Endometrial microvascular endothelial cells (primary cell): ENCODE results near the gene TSPEAR. TPM values are rescaled to one million over a fixed set of nuclear protein-coding genes. Genes with fewer than 3 reads are reported as not detected.
"Not testable (repeated sequence)": the region's sequence is repeated elsewhere in the genome, so short reads cannot be mapped to it uniquely, and the experiment has no call there.

Experiments used
- in situ Hi-C: cut with HindIII; loops from 2 replicates; pipeline ENCODE4 v1.10.0; 2017; ENCODE audit warnings: low sequenced_read_pairs, low pct_unique_long_range_greater_than_20kb; ENCODE audit errors: inconsistent ontology term
- total RNA-seq: library from RNA; depleted of rRNA; stranded (reverse); fragments of >200 nt; gene quantifications from one replicate; pipeline ENCODE4 v1.2.3, GENCODE V29; 2015; ENCODE audit errors: inconsistent ontology term

The TSPEAR gene
- total RNA-seq, 1 donor from 2014 or later, result not detected

- in situ Hi-C loops, result not testable (repeated sequence)
Observed at GRCh38 chr21:44646366-44647221, 64.8 kb downstream of the TSPEAR start, which contains the start of gene KRTAP10-11. KRTAP10-11 (plus strand) TSS chr21:44646414; CDS start chr21:44646459, 45 bp downstream.

GRCh38 chr21:44644878-44645277 lies 66.5 kb downstream of the TSPEAR start:
- in situ Hi-C loops, result no loop called here

GRCh38 chr21:44643741-44644310 lies 67.5 kb downstream of the TSPEAR start:
- in situ Hi-C loops, result no loop called here

- in situ Hi-C loops, result no loop called here
Observed at GRCh38 chr21:44640761-44641160, 70.6 kb downstream of the TSPEAR start.

DNA sequence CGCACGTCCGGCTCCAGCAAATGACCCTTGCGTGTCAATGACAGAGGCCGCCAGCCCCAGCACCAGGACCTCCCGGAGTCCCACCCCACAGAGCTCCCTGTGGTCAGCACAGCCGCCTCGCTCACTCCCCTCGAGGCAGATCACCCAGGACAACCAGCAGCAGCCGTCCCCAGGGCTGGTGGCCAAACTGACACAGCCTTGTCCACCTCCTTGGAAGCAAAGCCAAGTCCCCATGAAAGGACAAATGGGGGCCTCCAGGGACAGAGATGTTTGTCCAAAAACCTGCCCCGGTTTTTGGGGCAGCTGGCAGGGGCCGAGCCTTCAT lies 72.1 kb downstream of the TSPEAR start:
- in situ Hi-C loops, result no loop called here

GRCh38 chr21:44638506-44639330 lies 72.7 kb downstream of the TSPEAR start:
- in situ Hi-C loops, result not testable (repeated sequence)

GRCh38 chr21:44637851-44638348 lies 73.5 kb downstream of the TSPEAR start:
- in situ Hi-C loops, result not testable (repeated sequence)

GRCh38 chr21:44637018-44637850 lies 74.1 kb downstream of the TSPEAR start, which contains the start of gene KRTAP10-10:
KRTAP10-10 (plus strand) TSS chr21:44637356; CDS start chr21:44637418, 62 bp downstream.
- in situ Hi-C loops, result no loop called here

- in situ Hi-C loops, result no loop called here
Observed at GRCh38 chr21:44636209-44637017, 75.0 kb downstream of the TSPEAR start.

GRCh38 chr21:44632067-44632466 lies 79.3 kb downstream of the TSPEAR start:
- in situ Hi-C loops, result no loop called here

- in situ Hi-C loops, result no loop called here
Observed at GRCh38 chr21:44630440-44630839, 80.9 kb downstream of the TSPEAR start.

DNA sequence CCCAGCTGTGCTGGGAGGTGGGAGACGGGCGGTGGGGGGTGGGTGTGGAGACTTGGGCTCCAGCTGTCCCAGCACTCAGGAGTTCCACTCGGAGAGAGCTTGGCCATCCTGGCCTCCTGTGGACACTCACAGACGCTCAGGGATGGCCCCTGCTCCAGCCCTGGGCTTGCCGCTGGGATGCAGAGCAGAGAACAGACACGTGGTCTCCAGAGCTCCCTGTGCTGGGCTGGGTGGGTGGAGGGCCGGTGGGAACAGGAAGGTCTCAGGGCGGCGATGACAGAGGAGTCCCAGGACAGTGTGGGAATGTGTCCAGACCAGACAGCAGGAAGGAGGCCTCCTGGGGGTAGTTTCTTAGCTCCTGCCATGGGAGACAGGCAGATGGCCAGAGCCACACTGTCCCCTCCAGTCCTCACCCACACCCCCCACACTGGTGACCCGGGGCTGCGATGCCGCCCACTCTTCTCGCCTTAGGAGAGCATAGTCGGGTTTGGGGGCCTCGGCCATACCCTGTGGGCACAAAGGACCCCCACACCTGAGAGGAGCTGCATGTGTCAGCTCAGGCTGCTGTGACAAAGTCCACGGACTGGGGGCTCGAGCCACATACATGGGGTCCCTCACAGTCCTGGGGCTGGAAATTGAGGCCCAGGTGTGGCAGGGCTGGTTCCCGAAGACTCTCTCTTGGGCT lies 82.5 kb downstream of the TSPEAR start:
- in situ Hi-C loops, result no loop called here

- in situ Hi-C loops, result not testable (repeated sequence)
Observed at GRCh38 chr21:44627831-44628233, 83.5 kb downstream of the TSPEAR start.

- in situ Hi-C loops, result not testable (repeated sequence)
Observed at GRCh38 chr21:44627181-44627822, 84.1 kb downstream of the TSPEAR start.

DNA sequence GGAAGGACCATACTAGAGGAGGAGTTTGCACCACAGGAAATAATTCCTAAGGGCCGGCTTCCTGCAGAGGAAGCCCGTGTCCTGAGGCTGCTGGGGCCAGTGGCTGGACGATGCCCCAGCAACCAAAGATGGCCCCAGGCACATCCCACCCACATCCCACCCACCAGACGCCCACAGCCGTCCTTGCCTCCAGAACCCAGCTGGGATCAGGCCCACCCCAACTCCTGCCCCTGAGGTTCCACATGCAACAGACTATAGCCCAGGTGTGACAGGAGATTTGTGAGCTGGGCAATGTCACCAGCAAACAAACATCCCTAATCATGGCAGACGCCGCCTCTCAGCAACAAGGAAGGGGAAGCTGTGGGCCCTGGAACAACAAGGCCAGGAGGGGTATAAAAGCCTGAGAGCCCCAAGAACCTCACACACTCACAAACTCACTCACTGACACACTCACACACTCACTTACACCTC lies 84.7 kb downstream of the TSPEAR start, which contains the start of gene KRTAP10-9:
TSS of gene KRTAP10-9 (plus strand) at position 421 of the 471 bp plus-strand sequence. CDS start 79 bp downstream, outside the sequence.
- in situ Hi-C loops, result no loop called here

- in situ Hi-C loops, result no loop called here
Observed at GRCh38 chr21:44626262-44626661, 85.1 kb downstream of the TSPEAR start.
